Stimulated activated CD8-positive, alpha-beta memory T cell treated with anti-CD3 and anti-CD28 coated beads, Interleukin-4, amount 100 ng/mL, for 24 hours (primary cell): ENCODE data around the gene RIN3.
A peak's percentile ranks its signal among the peaks of the same experiment; 100 is the strongest.
"Not testable (repeated sequence)": the region's sequence is repeated elsewhere in the genome, so short reads cannot be mapped to it uniquely, and the experiment has no call there.

Experiments
- DNase-seq: peaks from one replicate; pipeline ENCODE4 v3.0.0-alpha.2; 2020; ENCODE audit warnings: low read depth

The RIN3 gene

DNA sequence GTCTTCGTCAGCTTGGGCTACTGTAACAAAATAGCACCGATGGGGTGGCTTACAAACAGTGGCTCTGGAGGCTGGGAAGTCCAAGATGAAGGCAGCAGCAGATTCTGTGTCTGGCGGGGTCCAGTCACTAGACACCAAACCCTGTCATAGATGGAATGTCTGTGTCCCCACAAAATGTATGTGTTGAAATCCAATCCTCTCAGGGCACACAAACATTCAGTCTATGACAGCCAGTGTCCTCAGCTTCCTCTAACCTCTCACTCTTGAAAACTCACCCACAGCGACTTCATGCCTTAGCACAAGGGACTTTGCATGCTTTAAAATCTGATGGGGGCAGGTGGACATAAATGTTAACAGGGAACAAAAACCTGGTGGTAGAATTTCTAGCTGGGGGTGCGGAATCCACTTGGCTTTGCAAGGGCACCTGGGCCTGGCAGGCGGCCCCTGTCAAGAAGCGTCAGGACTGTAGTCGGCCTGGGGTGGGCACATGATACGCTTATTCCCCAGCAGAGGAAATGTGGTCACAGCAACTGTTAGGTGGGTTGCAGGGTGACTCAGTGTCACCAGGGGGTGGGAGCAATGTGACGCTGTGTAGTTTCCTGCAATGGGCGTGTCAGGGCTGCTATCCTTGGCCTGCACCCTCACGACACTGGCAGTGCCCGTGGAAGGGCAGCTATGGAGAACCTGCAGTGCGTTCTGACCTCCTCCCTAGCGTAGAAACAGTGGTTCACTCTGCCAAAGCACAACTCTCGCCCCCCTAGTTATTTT is 17.7 kb downstream of the RIN3 start:
- peak; percentile 82 for DNase-seq

DNA sequence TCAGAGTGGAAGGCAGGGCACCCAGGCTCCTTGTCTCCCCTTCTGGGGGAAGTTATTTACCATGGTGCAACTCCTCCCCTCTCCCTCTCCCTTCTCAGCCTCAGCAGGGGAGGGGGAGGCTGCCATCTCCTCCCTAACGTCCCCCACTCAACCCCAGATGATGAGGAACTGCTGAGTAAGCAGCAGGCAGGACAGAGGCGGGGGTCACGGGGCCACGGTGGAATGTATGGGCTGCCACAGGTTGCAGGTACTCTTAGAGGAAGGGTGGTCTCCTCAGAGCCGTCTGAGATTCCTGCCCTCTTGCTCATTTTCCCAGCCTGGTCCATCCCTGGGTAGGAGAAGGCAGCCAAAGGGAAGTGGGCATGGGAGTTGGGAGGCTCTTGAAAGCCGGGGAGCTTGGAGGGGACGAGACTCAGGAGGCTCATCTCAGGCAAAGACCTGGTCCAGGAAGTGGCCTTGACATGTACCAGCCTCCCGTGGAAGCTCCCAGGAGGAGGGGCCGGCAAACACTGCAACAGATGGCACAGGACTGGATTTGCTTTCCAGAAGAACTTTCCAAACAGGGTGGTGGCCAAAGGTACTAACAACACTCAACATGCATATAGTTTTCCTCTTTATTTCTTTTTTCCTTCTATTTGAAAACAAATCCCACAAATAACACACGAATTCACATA is 19.0 kb downstream of the RIN3 start:
- DNase-seq, result no peak

DNA sequence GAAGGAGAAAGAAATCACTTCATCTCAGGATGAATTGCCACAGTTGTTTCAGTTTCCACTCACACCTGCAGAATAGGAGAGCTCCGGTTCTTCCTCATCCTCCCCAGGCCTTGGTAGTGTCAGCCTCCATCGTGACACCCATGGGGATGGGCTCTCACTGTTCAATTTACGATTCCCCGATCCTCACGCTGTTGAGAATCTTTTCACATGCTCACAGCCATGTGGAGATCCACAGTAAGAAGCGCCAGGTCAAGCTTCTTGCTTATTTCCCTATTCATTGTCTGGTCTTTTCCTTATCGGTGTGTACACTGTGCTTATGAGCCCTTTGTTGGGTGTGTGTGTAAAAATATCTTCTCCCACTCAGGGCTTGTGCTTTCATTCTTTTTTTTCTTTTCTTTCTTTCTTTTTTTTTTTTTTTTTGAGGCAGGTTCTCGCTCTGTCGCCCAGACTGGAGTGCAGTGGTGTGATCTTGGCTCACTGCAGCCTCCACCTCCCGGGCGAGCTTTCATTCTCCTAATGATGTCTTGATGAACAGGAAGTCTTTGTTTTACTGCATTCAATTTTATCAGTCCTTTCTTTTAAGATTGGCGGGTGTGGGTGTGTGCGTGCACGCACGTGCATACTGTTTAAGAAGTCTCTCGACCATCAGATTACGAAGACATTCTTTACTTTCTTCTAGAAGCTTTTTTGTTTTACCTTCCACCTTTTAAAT is 21.5 kb downstream of the RIN3 start:
- no peak for DNase-seq

DNA sequence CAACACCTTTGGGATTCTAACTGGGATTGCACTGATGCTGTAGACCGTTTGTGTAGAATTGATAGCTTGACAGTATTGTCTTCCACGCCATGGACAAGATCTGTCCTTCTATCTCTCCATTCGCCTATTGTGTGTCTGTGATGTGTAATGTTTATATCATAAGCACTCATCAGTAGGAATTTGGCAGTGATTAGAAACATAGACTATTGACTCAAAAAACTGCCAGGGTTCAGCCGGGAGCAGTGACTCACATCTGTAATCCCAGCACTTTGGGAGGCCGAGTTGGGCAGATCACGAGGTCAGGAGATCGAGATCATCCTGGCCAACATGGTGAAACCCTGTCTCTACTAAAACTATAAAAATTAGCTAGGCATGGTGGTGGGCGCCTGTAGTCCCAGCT is 22.6 kb downstream of the RIN3 start:
- DNase-seq, result not testable (repeated sequence)

- DNase-seq, result no peak
These were observed 24.9 kb downstream of the RIN3 start for GRCh38 chr14:92538412-92538985.

DNA sequence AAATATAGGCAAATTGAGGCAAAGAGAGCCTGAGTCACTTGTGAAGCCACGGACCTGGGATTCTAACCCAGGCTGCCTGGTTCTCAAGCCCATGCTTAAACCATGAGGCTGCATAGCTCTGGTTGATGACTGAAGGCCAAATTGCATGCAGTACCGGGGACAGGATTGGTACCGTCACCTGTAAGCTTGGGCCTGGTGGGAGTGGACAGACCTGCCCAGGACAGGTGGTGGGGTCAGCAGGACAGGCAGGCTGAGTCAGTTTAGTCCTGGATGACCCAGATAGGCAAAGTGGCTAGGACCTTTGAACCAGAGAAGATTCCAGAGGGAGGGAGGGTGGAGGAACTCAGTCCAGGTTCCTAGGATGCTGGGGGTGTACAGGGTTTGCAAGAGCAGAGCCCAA is 25.8 kb downstream of the RIN3 start:
- DNase-seq, result no peak

GRCh38 chr14:92539875-92540274 is 26.3 kb downstream of the RIN3 start:
- DNase-seq, result no peak

GRCh38 chr14:92540472-92541048 is 27.0 kb downstream of the RIN3 start:
- DNase-seq, result no peak

DNA sequence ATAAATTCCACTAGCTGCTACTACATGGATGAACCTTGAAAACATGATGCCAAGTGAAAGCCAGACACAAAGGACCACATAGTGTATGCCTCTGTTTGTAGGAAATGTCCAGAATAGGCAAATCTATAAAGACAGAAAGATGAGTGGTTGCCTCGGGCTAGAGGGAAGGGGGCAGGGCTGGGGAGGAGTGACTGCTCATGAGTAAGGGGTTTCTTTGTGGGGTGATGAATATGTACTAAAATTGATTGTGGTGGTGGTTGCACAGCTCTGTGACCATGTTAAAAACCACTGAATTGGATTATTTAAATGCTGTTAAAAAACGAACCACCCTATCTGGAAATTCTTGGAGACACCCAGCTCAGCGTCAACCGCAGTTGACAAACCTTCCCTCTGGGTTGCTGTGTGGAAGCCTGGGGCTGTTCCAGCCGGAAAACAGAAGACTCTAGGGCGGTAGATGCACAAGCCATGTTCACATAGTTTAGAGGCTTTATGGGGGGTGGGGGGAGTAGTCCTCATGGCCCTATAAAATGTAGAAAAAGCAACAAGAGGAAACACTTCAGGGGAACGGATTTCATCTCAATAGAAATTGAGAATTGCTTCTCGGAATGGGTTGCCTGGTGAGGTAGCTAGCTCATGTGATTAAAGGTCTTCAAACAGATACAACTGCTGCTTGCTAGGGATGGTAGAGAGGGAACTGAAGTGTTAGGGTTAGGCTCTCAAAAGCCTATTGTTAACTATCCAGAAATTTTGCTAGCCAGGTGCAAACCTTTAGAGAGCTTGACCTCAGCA is 29.4 kb downstream of the RIN3 start:
- DNase-seq, result no peak

DNA sequence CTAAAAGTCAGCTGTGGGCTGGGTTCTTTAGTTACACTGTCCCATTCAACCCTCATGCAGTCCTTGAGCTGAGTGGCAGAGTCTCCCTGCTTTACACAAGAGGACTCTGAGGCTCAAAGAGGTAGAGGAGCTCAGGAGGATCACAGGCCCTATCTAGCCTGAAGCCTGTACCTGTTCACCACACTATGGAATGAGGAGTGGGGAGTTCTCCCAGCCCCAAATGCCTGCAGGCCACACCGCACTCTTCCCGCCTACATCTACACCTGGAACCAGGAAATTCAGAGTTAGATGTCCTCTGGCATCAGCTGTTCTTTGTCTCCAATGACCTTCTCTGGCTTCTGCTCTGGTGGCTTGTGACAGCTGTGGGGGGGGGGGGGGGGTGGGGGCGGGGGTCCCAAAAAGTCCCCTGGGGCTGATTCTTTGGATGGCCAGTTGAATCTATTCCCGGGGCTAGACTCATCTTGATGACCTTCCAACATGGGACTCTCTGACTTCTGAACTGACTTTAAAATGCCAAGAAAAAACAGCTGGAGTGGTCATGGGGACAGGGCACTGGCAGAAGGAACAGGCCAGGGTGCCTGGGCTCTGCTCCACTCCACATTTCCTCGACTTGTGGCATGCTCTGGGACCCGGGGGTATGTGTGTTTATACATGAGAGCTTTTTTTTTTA is 30.6 kb downstream of the RIN3 start:
- no peak for DNase-seq

DNA sequence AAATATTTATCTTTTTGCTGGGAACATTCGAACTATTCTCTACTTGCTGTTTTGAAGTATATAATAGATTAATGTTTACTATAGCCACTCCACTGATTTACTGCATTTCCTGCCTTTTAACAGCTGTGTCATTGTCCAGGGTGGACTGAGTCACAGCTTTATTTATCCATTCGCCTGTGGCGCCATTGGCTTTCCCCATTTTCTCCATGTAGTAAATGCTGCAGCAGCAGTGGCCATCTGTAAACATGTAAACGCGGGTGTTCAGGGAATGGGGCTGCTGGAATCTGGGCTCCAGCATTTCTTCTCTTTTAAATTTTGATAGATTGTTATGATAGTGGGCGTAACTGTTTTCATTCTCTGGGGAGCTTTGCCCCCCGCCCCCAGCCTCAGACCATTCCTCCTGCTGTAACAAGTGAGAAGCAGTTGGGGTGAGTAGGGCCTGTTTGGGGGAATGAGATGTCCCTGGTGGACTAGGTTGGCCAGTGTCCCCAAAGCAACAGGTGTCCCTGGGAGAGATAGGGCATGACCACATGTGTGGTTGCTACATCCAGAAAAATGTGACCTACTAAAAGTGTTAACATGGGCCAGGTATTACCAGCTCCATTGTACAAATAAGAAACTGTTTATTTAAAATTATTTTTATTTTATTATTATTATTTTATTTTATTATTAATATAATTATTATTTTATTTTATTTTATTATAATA is 32.9 kb downstream of the RIN3 start:
- DNase-seq, result no peak

DNA sequence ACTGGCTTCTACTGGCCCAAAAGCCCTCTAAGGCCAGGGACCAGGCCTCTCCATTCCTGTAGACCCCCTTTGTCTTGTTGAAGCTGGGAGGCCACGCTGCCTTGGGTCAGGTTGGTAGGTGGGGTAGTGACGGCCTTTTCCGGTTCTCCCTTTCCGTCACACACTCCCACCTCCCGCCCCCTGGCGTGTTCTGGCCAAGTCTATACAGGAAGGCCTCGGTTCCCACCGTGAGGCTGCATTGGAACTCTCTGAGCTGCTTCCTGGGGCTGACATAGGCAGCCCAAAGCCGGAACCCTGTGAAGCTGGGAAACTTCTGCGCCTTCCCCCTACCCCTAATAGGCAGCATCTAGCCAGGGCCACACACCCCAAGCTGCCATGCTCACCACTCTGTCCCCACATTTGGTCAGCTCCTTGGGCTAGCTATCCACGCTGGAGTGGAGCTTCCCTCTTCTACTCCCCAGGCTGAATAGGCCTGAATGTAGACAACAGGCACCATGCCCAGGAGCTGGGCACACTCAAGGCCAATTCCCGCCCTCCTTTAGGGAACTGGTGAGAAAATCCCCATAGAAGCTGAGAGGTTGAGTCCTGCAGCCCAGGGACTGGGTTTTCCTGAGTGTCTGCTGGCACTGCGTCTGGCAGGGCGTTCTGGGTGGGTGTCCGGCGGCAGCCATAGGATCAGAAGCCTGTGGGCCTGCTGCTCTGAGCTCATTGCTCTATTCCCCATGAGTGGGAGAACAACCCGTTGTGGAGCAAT is 35.7 kb downstream of the RIN3 start:
- DNase-seq, result no peak

DNA sequence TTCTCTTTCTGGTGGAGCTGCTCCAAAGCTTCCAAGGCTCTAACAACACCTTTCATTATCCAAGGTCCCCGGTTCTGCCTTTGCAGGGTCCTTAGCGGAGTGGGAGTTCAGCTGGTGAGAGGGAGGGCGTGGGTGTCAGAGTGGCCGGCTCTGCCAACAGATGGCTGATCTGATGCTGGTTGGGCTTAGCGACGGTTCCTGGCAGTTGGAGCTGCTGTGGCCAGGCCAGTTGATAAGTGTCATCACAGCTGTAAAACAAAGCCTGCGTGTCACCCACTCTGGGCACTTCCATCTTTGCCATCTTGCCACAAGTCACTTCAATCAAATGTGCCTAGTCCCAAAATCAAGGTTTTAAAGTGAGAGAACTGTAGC is 36.3 kb downstream of the RIN3 start:
- DNase-seq, result no peak

GRCh38 chr14:92551044-92551841 is 37.7 kb downstream of the RIN3 start:
- no peak for DNase-seq

- no peak for DNase-seq
These were observed 38.5 kb downstream of the RIN3 start for GRCh38 chr14:92552066-92552465.

GRCh38 chr14:92553438-92553837 is 39.9 kb downstream of the RIN3 start:
- DNase-seq, result no peak

DNA sequence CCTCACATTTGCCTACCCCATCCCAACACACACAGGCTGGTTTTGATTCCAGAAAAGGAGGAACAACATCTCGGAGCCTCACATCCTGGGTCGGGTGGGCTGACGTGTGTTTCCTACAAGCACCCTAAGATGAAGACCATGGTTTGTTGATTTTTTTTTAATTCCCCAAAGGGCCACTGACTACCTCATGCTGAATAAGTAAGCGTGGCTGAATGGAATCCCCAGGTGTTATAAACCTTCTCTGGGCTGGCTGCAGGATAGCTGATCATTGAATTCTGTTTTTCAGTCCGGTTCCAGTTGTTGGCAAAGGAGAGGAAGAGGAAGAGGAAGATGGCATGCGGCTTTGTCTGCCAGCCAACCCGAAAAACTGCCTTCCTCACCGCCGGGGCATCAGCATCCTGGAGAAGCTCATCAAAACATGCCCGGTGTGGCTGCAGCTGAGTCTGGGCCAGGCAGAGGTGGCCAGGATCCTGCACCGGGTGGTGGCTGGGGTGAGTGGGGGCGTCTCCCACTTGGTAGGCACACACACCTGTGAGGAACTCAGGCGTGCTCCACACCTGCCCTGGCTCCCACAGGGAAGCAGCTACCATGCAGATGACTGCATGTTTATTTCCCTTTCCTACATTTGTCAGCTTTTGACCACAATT is 42.0 kb downstream of the RIN3 start:
- no peak for DNase-seq

DNA sequence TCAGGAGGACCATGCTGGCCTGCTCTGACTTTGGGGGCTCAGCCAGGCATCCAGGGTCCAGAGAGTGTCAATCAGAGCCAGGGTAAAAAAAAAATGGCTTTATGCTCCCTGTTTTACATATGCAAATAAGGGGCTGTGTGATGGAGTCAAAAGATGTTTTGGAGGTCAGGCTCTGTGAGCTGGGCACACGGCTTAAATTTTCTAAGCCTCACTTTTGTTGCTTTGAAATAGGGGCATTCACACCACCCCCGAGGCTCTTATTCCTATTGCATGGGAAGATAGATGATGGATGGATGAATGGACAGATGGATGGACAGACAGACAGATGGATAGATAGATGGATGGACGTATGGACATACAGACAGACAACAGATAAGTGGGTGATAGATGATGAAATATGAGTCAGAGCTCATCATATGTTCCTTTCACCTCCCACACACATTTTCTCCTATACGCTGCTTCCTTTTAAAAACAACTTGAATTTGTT is 42.7 kb downstream of the RIN3 start:
- no peak for DNase-seq
